22Rv1 (cell line): ENCODE data around the gene RNF112.

Experiments used
- CTCF ChIP-seq: fragments of 450-650 bp; IDR thresholded peaks from 2 replicates; pipeline ENCODE4 v1.5.1; 2017; ENCODE audit warnings: mild to moderate bottlenecking
- ZFX ChIP-seq: fragments of 450-650 bp; IDR thresholded peaks from 2 replicates; pipeline ENCODE4 v1.6.1; 2017; ENCODE audit warnings: antibody characterized with exemption, borderline replicate concordance

GRCh38 chr17:19412984-19413383, 2.0 kb downstream of the RNF112 start:
- TF ChIP-seq CTCF (no peak), ZFX (no peak)
